WTC11 (cell line): Measurements from ENCODE around the gene WNT3A. TPM values are rescaled to one million over a fixed set of nuclear protein-coding genes. Genes with fewer than 3 reads are reported as not detected.

ENCODE experiments used
- ATAC-seq: fragments of 200-7000 bp; cut with Tn5 transposase; 2 replicates; pipeline ENCODE4 v1.10.0; 2021; ENCODE audit warnings: mild to moderate bottlenecking, moderate library complexity
- CTCF ChIA-PET: fragments of 300-600 bp; sonication (Branson Sonifier 250); formaldehyde crosslinking; loops from one replicate; lab custom pipeline; 2021; ENCODE audit warnings: antibody characterized with exemption; lab: Charles Lee
- POLR2A ChIA-PET: fragments of 350-600 bp; sonication (Branson Sonifier 250); formaldehyde crosslinking; loops from one replicate; lab custom pipeline; 2021; ENCODE audit warnings: antibody characterized with exemption; lab: Charles Lee
- DNase-seq: peaks from one replicate; pipeline ENCODE4 v3.0.0; 2021; ENCODE audit warnings: low spot score
- H3K27ac Mint-ChIP-seq: 2 replicates; pipeline ENCODE4 v1.8.0; 2021; ENCODE audit warnings: mixed read lengths
- H3K27me3 Mint-ChIP-seq: 2 replicates; pipeline ENCODE4 v1.8.0; 2021; ENCODE audit warnings: low read depth, mild to moderate bottlenecking, moderate library complexity, mixed read lengths
- H3K36me3 Mint-ChIP-seq: 2 replicates; pipeline ENCODE4 v1.8.0; 2021; ENCODE audit warnings: mixed read lengths
- H3K4me1 Mint-ChIP-seq: 2 replicates; pipeline ENCODE4 v1.8.0; 2022; ENCODE audit warnings: mixed read lengths
- H3K4me3 Mint-ChIP-seq: 2 replicates; pipeline ENCODE4 v1.8.0; 2021; ENCODE audit warnings: mild to moderate bottlenecking, moderate library complexity, mixed read lengths
- H3K9me3 Mint-ChIP-seq: 2 replicates; pipeline ENCODE4 v1.8.0; 2021; ENCODE audit warnings: mixed read lengths
- ATF3 ChIP-seq: sonication (generic); formaldehyde crosslinking; conservative IDR thresholded peaks from 2 replicates; pipeline ENCODE4 v1.8.1; 2022; ENCODE audit warnings: mild to moderate bottlenecking, missing genetic modification reagents
- CTCF ChIP-seq: fragments of 200-600 bp; IDR thresholded peaks from 2 replicates; pipeline ENCODE4 v1.8.0; 2022; ENCODE audit warnings: antibody characterized with exemption
- E2F4 ChIP-seq: sonication (generic); formaldehyde crosslinking; IDR thresholded peaks from 2 replicates; pipeline ENCODE4 v1.8.1; 2022; ENCODE audit warnings: low read depth, mild to moderate bottlenecking, moderate library complexity, missing genetic modification reagents, borderline replicate concordance
- GRHL2 ChIP-seq: fragments of 250-450 bp; sonication (Bioruptor Pico); IDR thresholded peaks from 2 replicates; pipeline ENCODE4 v1.8.0; 2022; ENCODE audit warnings: mild to moderate bottlenecking, moderate library complexity; ENCODE audit not compliant: insufficient replicate concordance, severe bottlenecking
- GTF2I ChIP-seq: fragments of 250-450 bp; sonication (Bioruptor Pico); conservative IDR thresholded peaks from 2 replicates; pipeline ENCODE4 v1.4.0; 2021; ENCODE audit warnings: mild to moderate bottlenecking
- HMGA2 ChIP-seq: fragments of 250-450 bp; sonication (Bioruptor Pico); IDR thresholded peaks from 2 replicates; pipeline ENCODE4 v1.4.0; 2021; ENCODE audit warnings: mild to moderate bottlenecking, moderate library complexity
- NFYB ChIP-seq: sonication (generic); formaldehyde crosslinking; conservative IDR thresholded peaks from 2 replicates; pipeline ENCODE4 v1.8.0; 2022; ENCODE audit warnings: low read depth, missing genetic modification reagents
- TCF7 ChIP-seq: sonication (generic); formaldehyde crosslinking; IDR thresholded peaks from 2 replicates; pipeline ENCODE4 v1.8.0; 2022; ENCODE audit warnings: mild to moderate bottlenecking, low read depth, missing genetic modification reagents, moderate library complexity
- ZBTB21 ChIP-seq: sonication (generic); formaldehyde crosslinking; IDR thresholded peaks from 2 replicates; pipeline ENCODE4 v1.8.1; 2023; ENCODE audit warnings: mild to moderate bottlenecking, missing genetic modification reagents, borderline replicate concordance
- ZNF121 ChIP-seq: sonication (generic); formaldehyde crosslinking; IDR thresholded peaks from 2 replicates; pipeline ENCODE4 v1.8.0; 2023; ENCODE audit warnings: missing genetic modification reagents
- ZNF263 ChIP-seq: sonication (generic); formaldehyde crosslinking; IDR thresholded peaks from 2 replicates; pipeline ENCODE4 v1.8.1; 2022; ENCODE audit warnings: low read depth, mild to moderate bottlenecking, moderate library complexity, missing genetic modification reagents
- ZNF416 ChIP-seq: fragments of 250-450 bp; sonication (Bioruptor Pico); IDR thresholded peaks from 2 replicates; pipeline ENCODE4 v1.9.0; 2021; ENCODE audit warnings: mild to moderate bottlenecking, inconsistent platforms
- total RNA-seq: library from RNA; stranded (reverse); gene quantifications from 3 replicates; pipeline ENCODE4 v1.2.3, GENCODE V29; 2021
- TF ChIP-seq, protein P1 (sequence below): sonication (generic); formaldehyde crosslinking; IDR thresholded peaks from 2 replicates; pipeline ENCODE4 v1.8.1; 2023; ENCODE audit warnings: mild to moderate bottlenecking, missing genetic modification reagents, borderline replicate concordance
- TF ChIP-seq, protein P2 (sequence below): sonication (generic); formaldehyde crosslinking; IDR thresholded peaks from 2 replicates; pipeline ENCODE4 v1.8.1; 2022; ENCODE audit warnings: missing genetic modification reagents, borderline replicate concordance
- TF ChIP-seq, protein P3 (sequence below): fragments of 250-450 bp; sonication (Bioruptor Pico); IDR thresholded peaks from 2 replicates; pipeline ENCODE4 v1.9.0; 2021; ENCODE audit warnings: mild to moderate bottlenecking, borderline replicate concordance
- TF ChIP-seq, protein P4 (sequence below): sonication (generic); formaldehyde crosslinking; IDR thresholded peaks from 2 replicates; pipeline ENCODE4 v1.8.1; 2023; ENCODE audit warnings: mild to moderate bottlenecking, moderate library complexity, missing genetic modification reagents
- TF ChIP-seq, protein P5 (sequence below): sonication (generic); formaldehyde crosslinking; IDR thresholded peaks from 2 replicates; pipeline ENCODE4 v1.8.1; 2022; ENCODE audit warnings: mild to moderate bottlenecking, moderate library complexity, missing genetic modification reagents

WNT3A gene
- total RNA-seq, 1 experiment from 2014 or later: 0.17 TPM

DNA sequence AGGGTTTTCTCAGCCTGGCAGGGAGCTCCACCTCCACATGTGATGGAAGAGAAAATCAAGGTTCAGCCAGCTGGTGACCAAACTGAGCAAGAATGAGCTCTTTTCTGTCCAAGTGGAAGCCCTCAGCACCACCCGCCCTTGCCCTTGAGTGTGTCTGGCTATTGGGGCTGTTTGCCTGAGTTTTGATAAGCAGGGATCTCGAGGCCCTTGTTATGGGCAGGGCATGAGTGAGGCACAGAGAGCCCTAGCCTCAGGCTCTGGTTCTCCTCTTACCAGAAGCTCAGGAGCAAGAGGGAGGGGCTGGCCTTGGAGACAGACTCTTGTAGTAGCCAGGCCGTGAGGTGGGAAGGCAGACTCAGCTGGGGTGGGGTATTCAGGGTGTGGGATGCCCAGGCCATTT lies 38.2 kb downstream of the WNT3A start:
- no peak overlapping the region for H3K4me3 Mint-ChIP-seq
- H3K36me3 Mint-ChIP-seq: no peaks in the 10 kb centered on the region
- H3K27me3 Mint-ChIP-seq: peaks cover 47% of the 10 kb centered on the region
- ChIA-PET CTCF (interaction anchor here (1.1 to 1.7 kb wide), 3 partner anchors 16 to 46 kb away, joined by 4 to 11 read pairs (median 7); no protein-coding TSS in a partner anchor), POLR2A (no interaction called here)
- peaks cover 13% of the 10 kb centered on the region; the same call in 1 of the 2 replicates for H3K4me1 Mint-ChIP-seq
- H3K9me3 Mint-ChIP-seq: peaks cover 8% of the 10 kb centered on the region
- no peak for DNase-seq
- no peak for TF ChIP-seq NFYB
- no peak for TF ChIP-seq ZNF263 (CRISPR knock-in tag)
- peak; percentile 21 for ATAC-seq
- no peak overlapping the region for H3K27ac Mint-ChIP-seq

DNA sequence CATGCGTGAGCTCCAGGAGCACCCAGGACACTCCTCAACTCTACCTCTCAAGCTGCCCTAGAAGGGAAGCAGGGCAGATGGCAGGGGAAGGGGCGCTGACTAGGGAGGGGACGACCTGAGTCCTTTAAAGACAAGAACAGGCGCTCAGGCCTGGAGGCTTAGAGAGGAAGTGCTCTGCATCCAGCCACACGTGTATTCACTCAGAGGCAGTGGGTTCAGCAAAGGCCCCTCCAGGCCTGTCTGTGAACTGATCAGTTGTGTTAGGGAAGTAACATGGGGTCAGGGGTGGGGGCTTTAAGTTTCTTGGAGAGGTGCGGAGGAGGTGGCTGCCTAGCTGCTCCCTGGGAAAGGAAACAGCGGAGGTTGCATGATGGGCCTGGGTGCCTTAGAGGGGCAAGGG lies 38.6 kb downstream of the WNT3A start:
- ATAC-seq (peak; percentile 48), DNase-seq (no peak)
- Mint-ChIP-seq H3K27me3 (peaks cover 51% of the 10 kb centered on the region), H3K4me3 (no peak overlapping the region), H3K27ac (no peak overlapping the region), H3K4me1 (peaks cover 13% of the 10 kb centered on the region; the same call in 1 of the 2 replicates), H3K9me3 (peaks cover 8% of the 10 kb centered on the region), H3K36me3 (no peaks in the 10 kb centered on the region)
- ChIA-PET POLR2A (no interaction called here), CTCF (interaction anchor here (1.1 to 1.7 kb wide), 3 partner anchors 16 to 46 kb away, joined by 4 to 11 read pairs (median 7); no protein-coding TSS in a partner anchor)
- TF ChIP-seq, protein P1, sequence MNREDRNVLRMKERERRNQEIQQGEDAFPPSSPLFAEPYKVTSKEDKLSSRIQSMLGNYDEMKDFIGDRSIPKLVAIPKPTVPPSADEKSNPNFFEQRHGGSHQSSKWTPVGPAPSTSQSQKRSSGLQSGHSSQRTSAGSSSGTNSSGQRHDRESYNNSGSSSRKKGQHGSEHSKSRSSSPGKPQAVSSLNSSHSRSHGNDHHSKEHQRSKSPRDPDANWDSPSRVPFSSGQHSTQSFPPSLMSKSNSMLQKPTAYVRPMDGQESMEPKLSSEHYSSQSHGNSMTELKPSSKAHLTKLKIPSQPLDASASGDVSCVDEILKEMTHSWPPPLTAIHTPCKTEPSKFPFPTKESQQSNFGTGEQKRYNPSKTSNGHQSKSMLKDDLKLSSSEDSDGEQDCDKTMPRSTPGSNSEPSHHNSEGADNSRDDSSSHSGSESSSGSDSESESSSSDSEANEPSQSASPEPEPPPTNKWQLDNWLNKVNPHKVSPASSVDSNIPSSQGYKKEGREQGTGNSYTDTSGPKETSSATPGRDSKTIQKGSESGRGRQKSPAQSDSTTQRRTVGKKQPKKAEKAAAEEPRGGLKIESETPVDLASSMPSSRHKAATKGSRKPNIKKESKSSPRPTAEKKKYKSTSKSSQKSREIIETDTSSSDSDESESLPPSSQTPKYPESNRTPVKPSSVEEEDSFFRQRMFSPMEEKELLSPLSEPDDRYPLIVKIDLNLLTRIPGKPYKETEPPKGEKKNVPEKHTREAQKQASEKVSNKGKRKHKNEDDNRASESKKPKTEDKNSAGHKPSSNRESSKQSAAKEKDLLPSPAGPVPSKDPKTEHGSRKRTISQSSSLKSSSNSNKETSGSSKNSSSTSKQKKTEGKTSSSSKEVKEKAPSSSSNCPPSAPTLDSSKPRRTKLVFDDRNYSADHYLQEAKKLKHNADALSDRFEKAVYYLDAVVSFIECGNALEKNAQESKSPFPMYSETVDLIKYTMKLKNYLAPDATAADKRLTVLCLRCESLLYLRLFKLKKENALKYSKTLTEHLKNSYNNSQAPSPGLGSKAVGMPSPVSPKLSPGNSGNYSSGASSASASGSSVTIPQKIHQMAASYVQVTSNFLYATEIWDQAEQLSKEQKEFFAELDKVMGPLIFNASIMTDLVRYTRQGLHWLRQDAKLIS (CRISPR knock-in tag): no peak
- TF ChIP-seq HMGA2 (CRISPR knock-in tag) (no peak), ZNF121 (CRISPR knock-in tag) (no peak), GTF2I (CRISPR knock-in tag) (no peak), TCF7 (CRISPR knock-in tag) (no peak), ZNF416 (CRISPR knock-in tag) (no peak), ZBTB21 (CRISPR knock-in tag) (no peak), GRHL2 (CRISPR knock-in tag) (no peak), ATF3 (CRISPR knock-in tag) (no peak), E2F4 (CRISPR knock-in tag) (no peak), CTCF (no peak)
- TF ChIP-seq, protein P2, sequence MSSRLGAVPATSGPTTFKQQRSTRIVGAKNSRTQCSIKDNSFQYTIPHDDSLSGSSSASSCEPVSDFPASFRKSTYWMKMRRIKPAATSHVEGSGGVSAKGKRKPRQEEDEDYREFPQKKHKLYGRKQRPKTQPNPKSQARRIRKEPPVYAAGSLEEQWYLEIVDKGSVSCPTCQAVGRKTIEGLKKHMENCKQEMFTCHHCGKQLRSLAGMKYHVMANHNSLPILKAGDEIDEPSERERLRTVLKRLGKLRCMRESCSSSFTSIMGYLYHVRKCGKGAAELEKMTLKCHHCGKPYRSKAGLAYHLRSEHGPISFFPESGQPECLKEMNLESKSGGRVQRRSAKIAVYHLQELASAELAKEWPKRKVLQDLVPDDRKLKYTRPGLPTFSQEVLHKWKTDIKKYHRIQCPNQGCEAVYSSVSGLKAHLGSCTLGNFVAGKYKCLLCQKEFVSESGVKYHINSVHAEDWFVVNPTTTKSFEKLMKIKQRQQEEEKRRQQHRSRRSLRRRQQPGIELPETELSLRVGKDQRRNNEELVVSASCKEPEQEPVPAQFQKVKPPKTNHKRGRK: no peak
- TF ChIP-seq, protein P3, sequence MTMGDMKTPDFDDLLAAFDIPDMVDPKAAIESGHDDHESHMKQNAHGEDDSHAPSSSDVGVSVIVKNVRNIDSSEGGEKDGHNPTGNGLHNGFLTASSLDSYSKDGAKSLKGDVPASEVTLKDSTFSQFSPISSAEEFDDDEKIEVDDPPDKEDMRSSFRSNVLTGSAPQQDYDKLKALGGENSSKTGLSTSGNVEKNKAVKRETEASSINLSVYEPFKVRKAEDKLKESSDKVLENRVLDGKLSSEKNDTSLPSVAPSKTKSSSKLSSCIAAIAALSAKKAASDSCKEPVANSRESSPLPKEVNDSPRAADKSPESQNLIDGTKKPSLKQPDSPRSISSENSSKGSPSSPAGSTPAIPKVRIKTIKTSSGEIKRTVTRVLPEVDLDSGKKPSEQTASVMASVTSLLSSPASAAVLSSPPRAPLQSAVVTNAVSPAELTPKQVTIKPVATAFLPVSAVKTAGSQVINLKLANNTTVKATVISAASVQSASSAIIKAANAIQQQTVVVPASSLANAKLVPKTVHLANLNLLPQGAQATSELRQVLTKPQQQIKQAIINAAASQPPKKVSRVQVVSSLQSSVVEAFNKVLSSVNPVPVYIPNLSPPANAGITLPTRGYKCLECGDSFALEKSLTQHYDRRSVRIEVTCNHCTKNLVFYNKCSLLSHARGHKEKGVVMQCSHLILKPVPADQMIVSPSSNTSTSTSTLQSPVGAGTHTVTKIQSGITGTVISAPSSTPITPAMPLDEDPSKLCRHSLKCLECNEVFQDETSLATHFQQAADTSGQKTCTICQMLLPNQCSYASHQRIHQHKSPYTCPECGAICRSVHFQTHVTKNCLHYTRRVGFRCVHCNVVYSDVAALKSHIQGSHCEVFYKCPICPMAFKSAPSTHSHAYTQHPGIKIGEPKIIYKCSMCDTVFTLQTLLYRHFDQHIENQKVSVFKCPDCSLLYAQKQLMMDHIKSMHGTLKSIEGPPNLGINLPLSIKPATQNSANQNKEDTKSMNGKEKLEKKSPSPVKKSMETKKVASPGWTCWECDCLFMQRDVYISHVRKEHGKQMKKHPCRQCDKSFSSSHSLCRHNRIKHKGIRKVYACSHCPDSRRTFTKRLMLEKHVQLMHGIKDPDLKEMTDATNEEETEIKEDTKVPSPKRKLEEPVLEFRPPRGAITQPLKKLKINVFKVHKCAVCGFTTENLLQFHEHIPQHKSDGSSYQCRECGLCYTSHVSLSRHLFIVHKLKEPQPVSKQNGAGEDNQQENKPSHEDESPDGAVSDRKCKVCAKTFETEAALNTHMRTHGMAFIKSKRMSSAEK: no peak
- TF ChIP-seq, protein P4, sequence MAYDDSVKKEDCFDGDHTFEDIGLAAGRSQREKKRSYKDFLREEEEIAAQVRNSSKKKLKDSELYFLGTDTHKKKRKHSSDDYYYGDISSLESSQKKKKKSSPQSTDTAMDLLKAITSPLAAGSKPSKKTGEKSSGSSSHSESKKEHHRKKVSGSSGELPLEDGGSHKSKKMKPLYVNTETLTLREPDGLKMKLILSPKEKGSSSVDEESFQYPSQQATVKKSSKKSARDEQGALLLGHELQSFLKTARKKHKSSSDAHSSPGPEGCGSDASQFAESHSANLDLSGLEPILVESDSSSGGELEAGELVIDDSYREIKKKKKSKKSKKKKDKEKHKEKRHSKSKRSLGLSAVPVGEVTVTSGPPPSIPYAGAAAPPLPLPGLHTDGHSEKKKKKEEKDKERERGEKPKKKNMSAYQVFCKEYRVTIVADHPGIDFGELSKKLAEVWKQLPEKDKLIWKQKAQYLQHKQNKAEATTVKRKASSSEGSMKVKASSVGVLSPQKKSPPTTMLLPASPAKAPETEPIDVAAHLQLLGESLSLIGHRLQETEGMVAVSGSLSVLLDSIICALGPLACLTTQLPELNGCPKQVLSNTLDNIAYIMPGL (CRISPR knock-in tag): no peak
- TF ChIP-seq, protein P5, sequence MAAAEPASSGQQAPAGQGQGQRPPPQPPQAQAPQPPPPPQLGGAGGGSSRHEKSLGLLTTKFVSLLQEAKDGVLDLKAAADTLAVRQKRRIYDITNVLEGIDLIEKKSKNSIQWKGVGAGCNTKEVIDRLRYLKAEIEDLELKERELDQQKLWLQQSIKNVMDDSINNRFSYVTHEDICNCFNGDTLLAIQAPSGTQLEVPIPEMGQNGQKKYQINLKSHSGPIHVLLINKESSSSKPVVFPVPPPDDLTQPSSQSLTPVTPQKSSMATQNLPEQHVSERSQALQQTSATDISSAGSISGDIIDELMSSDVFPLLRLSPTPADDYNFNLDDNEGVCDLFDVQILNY (CRISPR knock-in tag): no peak
